ENCODE data around the gene DNAH10.

The DNAH10 gene

DNA sequence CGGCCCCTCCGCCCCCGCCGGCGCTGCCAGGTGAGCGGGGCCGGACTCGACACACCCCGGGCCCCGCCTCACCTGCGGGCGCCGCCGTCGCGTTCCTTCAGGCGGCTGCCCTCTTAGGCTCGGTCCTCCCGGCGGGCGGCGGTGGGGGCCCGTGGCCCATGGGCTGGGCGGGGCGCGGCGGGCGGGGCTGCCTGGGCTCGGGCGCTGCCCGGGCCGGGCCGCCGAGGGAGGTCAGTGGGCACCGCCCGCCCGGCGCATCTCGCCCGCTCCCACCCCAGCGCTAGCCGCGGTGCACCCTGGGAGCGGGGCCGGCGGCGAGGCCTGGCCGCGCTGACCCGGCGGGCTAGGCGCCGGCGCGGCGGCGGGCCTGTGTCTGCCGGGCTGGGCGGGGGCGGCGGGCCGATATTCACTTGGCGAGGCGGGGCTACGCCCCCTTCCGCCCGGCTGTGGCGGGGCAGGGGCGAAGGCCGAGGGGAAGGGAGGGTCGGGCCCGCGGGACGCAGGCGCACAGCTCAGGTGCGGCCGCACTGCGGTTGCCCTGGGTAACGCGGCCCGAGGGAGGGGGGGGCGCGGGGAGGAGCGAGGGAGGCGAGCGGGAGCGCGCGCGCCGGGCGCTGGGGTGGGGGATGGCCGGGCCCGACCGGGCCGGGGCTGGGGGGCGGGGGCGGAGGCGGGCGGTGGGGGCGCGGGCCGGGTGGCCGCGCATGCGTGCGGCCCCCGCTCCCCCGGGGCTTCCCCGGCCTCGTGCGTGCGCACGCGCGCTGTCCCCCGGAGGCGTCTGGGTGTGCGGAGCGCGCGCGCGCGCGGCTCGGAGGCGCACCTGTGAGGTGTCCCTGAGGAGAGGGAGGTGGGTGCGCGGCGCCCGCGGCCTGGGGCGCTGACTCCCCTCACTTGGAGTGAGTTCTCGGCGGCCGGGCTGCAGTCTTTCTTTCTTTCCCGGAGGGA, 210.6 kb downstream of the DNAH10 start, which contains the start of the genes CCDC92 and ZNF664:
CCDC92 (minus strand) TSS at position 375 of the 945 bp plus-strand sequence. CDS start 28,526 bp downstream, outside the sequence.
ZNF664 (plus strand) TSS at position 759 of the 945 bp plus-strand sequence. CDS start 38,930 bp downstream, outside the sequence.
- peak; percentile 93 for DNase-seq

DNA sequence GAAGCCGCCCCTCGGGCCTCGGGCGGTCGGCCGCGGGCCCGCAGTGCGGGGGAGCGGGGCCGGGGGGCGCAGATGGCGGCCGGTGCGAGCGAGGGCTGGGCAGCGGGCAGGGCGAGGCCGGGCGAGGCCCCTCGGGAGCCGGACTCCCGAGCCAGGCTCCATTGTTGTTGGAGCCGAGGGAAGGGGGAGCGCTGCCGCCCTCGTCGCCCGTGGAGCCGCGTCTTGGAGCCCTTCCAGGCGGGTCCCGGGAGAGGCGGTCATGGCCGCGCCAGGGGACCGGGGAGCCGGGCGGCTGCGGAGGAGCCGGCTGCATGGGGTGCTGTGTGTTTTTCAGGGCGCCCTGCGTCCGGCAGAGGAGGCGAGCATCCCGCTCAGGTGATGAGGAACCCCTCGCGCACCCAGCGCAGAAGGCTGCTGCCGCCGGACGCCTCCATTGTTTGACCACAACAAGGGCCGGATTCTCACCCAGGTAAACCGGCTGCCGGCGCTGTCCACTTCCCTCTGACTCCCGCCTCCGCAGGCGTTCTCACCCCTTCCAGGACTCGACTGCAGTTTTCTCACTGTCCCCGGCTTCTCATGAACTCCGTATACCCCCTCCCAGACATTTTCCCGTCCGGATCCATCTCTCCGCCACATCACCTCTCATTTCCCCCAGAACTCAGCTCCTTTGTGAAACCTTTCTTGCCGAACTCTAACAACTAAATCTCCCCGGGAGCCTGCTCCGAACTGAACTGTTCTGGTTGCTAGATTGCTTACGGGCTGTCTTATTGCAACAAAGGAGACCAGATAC, 211.6 kb downstream of the DNAH10 start:
- DNase-seq: no peak

DNA sequence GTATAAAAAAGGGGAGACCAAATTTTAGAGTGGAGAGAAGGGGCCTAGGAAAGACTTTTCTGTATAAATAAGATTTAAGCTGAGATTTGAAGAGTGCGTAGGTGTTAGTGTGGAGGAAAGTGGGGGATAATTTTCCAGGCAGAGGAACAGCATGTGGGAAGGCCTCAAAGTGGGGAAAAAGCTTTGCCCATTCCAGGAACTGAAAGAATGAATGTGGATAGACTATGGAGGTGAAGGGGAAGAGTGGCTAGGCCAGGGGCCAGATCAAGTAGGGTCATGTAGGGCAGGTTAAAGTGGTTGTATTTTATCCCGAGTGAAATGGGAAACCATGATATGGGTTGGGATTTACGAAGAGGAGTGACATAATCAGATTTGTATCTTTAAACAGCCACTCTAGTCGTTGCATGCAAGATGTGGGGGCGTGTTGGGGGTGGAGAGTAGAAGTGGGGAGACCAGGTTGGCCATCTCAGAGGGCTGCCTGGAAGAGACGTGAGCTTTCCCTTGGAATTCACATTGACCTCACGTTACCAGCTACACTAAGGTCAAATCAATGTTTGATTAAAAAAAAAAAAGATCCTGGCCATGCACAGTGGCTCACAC, 214.2 kb downstream of the DNAH10 start:
- no peak for DNase-seq

DNA sequence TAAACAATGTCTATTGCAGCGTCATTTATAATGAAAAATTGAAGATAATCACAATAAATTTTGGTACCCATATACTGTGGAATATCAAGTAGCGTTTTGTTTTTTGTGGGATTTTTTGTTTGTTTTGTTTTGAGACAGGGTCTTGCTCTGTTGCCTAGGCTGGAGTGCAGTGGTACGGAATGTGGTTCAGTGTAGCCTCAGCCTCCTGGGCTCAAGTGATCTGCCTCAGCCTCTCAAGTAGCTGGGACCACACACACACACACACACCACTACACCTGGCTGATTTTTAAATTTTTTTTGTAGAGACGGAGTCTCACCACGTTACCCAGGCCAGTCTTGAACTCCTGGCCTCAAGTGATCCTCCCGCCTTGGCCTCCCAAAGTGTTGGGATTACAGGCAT, 217.5 kb downstream of the DNAH10 start:
- no peak for DNase-seq

DNA sequence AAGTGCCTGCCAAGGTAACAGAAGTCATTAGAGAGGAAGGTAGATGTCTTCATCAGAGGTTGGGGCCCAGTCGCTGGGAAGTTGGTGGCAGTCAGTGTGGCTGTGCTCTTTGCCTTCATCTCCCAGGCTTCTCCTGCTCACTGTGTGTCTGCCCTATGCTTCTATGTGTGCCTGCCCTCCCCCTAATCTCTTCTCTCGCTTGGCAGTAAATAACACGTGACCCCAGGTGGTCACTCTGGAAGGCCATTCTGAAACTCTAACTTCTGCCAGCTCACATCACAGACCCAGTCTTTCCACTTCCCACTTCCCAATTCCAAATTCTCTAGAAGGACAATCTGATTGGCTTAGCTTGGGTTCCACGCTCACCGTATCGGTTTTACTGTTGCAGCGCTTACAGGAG, 220.2 kb downstream of the DNAH10 start:
- no peak for DNase-seq

DNA sequence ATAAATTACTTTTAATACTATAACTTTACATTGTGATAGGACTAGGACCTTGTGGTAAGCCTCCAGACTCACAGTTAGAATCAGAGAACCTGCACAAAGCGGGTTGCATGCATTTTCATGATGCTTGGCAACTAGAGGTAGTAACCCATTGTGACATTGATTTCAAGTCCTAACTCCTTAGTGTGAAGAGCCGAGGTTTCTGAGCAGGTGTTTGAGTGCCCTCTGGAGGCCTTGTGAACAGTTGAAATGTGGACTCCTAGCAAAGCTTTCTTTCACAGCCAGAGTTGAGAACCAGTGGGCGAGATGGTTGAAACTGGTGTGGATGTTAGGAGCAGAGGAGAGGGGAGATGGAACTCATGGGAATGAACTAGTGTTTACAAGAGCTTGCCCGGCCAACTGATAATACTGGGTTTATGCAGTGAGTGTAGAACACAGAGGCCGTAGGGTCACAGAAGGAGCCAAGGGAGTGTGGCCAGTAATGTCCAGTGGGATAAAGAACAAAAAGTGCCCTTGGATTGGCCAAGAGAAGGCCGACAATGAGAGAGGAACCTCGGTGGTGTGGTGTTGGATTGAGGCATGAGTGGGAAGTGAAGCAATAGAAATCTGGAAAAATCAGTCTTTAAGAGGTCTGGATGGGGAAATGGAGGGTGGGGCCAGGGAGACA, 221.9 kb downstream of the DNAH10 start:
- DNase-seq: peak; percentile 64

DNA sequence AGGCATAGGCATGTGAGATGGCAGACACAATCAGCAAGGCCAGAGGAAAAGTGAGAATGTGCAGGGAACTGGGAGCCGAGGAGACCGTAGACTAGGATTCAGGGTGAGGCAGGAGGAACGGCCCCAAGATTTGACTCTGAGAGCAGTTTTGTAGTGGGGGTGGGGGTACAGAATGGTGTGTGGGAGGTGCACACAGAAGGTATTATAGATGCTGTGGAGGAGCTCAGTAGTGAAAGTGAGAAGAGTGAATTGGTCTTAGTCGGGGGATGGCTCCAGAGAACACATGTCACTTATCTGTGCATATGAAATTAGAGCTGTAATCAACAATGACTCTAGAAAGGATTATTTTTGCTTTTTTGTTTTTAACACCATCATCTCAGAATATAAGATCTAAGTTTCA, 222.8 kb downstream of the DNAH10 start:
- no peak for DNase-seq
